NCI-H345 treated with DMSO at 0.1 percent for 48 hours (cell line): ENCODE measurements around the gene FGF14.
A peak's percentile ranks its signal among the peaks of the same experiment; 100 is the strongest.

ENCODE experiments used
- DNase-seq: peaks from one replicate; lab custom pipeline; 2025; ENCODE audit not compliant: unreplicated experiment; lab: John Stamatoyannopoulos, UW

The FGF14 gene

GRCh38 chr13:102369302-102369701, 32.5 kb downstream of the FGF14 start:
- no peak for DNase-seq

DNA sequence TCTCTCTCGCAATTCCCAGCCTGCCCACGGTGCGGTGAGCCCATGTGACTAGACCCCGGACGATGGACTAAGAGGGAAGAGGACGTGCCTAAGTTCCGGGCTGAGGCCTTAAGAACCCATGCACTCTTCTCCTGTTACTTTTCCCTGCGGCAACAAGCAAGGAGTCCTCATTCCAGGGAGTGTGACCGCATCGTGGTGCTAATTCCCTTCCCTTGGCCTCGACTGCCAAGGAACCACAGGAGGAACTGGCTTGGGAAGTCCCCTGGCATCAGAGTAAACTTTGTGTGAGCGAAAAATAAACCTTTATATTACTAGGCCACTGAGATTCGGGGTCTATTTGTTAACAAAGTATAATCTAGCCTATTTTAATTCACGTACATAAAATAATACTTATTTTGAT, 34.0 kb downstream of the FGF14 start:
- DNase-seq, result no peak

- no peak for DNase-seq
Observed at GRCh38 chr13:102361113-102361512, 40.7 kb downstream of the FGF14 start.

DNA sequence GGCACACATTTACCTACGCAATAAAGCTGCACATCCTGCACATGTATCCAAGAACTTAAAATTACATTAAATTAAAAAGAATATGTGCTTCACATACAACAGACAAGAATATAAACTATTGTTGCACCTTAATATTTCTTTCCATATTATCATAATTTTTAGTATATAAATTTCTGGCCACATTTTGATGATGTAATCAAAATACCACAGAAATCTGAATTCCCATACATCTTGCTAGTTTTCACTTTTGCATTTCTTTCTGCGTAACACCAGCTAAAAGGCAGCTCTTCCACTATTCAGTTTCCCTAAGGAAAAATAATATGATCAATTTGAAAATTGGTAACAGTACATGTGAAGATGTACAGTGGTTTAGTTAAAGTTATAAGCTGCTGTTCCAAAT, 42.6 kb downstream of the FGF14 start:
- no peak for DNase-seq

DNA sequence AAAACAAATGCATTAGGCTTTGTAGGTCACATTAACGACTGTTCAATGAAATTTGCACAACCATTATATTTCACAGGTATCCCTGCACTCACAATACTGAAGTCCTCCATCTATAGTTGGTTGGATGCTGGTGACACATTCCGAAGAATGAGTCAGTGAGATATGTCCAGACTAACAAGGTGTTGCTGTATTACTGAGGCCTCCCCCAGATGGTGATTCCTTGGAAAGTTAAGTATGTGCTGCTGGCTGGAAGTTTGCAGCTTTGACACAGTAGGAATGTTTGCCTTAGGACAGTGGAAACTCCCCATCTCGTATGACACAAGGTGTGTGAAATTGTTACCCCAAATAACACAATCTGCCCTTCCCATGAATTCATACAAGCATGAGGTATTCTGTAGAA, 46.6 kb downstream of the FGF14 start:
- DNase-seq, result no peak

DNA sequence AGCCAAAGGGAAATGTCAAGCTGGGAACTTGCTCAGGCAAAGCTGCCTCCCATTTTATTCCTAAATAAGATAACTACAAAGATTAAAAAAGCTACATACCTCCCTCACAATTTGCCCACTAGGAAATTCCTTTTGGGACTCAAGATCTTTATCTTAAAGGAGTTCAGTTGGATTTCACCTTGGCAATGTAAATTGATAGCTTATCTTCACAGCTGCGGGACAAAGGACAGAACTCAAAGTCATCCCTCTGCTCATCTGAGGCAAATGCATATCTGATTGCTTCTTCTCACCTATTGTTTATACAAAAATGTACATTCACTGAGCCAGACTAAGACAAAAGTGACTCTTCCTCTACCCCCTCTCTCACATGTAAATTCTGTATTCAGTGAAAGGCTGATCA, 47.8 kb downstream of the FGF14 start:
- DNase-seq, result no peak

DNA sequence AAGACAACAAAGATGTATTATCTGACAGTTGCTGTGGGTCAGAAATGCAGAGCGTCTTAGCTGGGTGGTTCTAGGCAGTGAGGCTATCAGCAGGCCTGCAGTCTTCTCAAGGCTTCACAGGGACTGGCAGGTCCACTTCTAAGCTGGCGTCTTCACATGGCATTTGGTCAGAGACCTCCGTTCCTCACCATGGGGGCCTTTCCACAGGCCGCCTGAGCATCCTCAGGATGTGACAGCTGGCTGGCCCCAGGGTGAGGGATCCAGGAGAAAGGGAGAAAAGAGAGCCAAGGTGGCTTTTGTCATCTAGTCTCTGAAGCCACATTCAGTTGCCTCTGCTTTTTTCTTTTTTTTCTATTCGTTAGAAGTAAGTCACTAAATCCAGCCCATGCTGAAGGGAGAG, 50.3 kb downstream of the FGF14 start:
- no peak for DNase-seq

GRCh38 chr13:102347490-102347889, 54.4 kb downstream of the FGF14 start:
- no peak for DNase-seq

- no peak for DNase-seq
Observed at GRCh38 chr13:102346769-102347168, 55.1 kb downstream of the FGF14 start.

DNA sequence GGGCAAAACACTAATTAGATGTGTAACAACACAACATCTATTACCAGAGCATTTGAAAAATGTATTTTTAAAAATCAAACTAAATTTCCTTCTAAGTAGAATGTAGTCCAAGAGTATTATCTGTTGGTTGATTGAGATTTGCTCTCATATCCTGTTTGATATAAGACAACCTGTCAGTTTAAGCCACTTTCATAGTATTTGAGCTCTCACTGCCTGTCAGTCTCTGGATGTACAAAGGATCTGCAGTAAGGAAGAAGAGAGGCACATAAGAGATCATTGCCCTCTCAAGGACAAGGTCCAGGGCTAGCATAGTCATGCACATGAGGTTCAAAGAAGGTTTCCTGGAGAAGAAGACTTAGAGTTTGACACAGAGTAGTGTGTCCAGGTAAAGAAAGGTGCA, 57.4 kb downstream of the FGF14 start:
- no peak for DNase-seq

- peak; percentile 97 for DNase-seq
Observed at GRCh38 chr13:102333320-102334198, 68.3 kb downstream of the FGF14 start.

DNA sequence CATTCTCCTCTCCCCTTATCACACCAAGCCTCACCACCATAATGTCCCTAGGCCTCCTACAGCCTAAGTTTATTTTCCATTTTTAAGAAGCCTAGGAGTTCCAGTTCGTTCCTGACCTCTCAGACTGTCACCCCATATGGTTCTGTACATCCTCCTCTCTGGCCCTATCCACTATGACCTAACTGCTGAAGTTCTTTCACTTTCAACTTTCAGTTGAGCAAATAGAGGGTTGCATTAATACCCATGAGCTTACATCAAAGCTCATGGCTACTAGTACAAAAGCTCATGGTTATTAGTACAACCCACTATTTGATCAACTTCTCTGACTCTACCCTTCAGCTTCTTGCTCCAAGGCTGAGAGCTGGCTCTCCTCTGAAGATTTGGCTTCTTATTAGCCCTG, 72.9 kb downstream of the FGF14 start:
- no peak for DNase-seq

- no peak for DNase-seq
Observed at GRCh38 chr13:102327119-102327617, 74.7 kb downstream of the FGF14 start.

DNA sequence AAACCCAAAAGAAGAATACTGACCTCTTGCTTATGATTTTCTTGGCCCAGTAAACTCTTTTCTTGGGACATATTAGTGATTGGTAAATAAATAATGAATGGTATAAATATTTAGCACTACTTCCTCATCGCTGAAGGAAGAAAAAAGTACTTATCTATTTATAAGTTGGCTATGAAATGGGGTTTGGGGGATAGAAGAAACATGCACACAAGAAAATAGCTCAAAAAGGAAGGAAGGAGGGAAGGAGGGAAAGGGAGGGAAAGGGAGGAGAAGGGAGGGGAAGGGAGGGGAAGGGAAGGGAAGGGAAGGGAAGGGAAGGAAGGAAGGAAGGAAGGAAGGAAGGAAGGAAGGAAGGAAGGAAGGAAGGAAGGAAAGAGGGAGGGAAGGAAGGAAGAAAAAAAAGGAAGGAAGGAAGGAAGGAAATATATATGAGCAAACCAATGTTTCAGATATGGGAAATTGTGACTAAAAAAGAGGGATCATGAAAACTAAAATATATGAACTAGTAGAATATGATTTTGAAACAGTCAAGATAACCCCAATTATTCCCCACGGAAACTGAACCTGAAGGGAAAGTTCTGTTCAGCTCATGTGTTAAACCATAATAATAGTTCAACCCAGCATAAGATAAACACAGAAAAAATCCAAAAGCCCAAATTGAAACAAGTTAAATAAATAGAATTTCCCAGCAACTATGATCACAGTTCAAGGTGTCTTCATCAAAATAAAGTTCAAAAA, 75.3 kb downstream of the FGF14 start:
- DNase-seq, result no peak

- no peak for DNase-seq
Observed at GRCh38 chr13:102325321-102325720, 76.5 kb downstream of the FGF14 start.

DNA sequence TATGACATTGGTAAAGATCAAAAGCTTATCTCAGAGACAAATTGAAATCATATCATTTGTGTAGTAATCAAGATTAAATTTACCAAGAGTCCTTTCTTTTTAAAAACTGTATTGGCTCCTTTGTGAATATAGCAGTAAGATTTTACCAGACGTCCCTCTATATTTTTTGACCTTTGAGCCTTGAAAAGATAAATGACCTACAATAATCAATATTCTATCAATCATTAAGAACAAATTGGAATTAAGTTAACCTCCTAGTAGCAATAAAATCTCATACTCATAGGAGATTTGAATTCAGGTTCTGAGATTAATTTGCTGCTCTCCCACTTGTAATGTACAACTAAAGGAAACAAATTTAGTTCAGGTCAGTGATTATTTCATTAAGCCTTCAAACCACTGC, 78.3 kb downstream of the FGF14 start:
- DNase-seq, result no peak

- DNase-seq, result no peak
Observed at GRCh38 chr13:102323012-102323411, 78.8 kb downstream of the FGF14 start.

- no peak for DNase-seq
Observed at GRCh38 chr13:102322211-102322610, 79.6 kb downstream of the FGF14 start.

DNA sequence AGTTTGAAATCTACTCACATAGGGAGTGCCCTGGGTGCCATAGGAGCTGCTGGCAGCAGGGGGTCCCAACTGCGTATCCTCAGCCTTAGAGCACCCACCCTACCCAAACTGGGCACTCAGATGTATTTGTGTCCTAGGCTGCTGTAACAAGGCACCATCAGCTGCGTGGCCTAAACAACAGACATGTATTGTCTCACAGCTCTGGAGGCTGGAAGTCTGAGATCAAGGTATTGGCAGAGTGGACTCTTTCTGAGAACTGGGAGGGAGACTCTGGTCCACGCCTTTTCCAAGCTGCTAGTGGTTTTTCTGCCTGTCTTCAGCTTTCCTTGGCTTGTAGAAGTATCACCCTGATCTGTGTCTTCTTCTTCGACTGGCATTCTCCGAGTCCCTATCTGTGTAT, 83.6 kb downstream of the FGF14 start:
- DNase-seq, result no peak

DNA sequence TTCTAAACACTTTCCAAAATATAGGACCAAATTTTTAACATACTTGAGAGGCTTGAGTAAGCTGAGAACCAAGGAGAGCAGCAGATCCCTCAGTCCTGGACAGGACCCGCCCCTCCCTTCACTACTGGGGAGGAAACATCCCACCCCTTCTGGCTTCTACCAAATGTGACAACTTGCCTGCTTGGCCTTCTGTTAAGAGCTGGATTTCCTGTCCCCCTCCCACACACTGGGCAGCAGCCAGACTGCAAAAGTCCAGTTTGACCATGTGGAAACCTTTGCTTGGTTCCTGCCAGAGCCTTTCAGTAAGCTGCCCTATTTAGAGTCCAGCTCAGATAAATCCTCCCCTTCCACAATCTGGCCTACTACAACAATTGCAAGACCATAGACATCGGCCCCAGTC, 84.3 kb downstream of the FGF14 start:
- no peak for DNase-seq

- no peak for DNase-seq
Observed at GRCh38 chr13:102316732-102317131, 85.1 kb downstream of the FGF14 start.

GRCh38 chr13:102312841-102313240, 89.0 kb downstream of the FGF14 start:
- no peak for DNase-seq
